H1 (cell line): ENCODE measurements around the gene NECAP2.
"Not testable (repeated sequence)": the region's sequence is repeated elsewhere in the genome, so short reads cannot be mapped to it uniquely, and the experiment has no call there.

Source experiments
- CTCF ChIP-seq, 3 experiments: IDR thresholded peaks; 1 replicate in 2 of 3; 2 replicates in 1 of 3; pipeline versions ENCODE4 v1.5.1 to v1.6.1; 2011; ENCODE audit warnings: low read length in 3 of 3, mild to moderate bottlenecking in 3 of 3, inconsistent platforms in 2 of 3, low read depth in 1 of 3, moderate library complexity in 1 of 3; ENCODE audit not compliant: insufficient read depth in 1 of 3; ENCODE audit errors: control extremely low read depth in 1 of 3
- EP300 ChIP-seq, 2 experiments: IDR thresholded peaks; 1 replicate in 1 of 2; 2 replicates in 1 of 2; pipeline ENCODE4 v1.6.1; 2011 to 2012; ENCODE audit warnings: low read depth in 2 of 2, low read length in 2 of 2, mild to moderate bottlenecking in 2 of 2, borderline replicate concordance in 1 of 2, inconsistent platforms in 1 of 2, moderate library complexity in 1 of 2

- not testable (repeated sequence) for TF ChIP-seq CTCF (IDR thresholded peaks at IDR 0.05; ENCODE audit: control extremely low read depth in 1 of 3, insufficient read depth in 1 of 3, low read depth in 1 of 3, low read length in 3 of 3); EP300 (IDR thresholded peaks at IDR 0.05; ENCODE audit: borderline replicate concordance in 1 of 2, low read depth in 2 of 2, low read length in 2 of 2)
These were observed 14.4 kb downstream of the NECAP2 start for GRCh38 chr1:16454909-16455308.
